Measurements from ENCODE around the gene CENPC. TPM values are rescaled to one million over a fixed set of nuclear protein-coding genes. Genes with fewer than 3 reads are reported as not detected.

The CENPC gene
- total RNA-seq, 2 experiments from 2014 or later, result 115 to 116 TPM

DNA sequence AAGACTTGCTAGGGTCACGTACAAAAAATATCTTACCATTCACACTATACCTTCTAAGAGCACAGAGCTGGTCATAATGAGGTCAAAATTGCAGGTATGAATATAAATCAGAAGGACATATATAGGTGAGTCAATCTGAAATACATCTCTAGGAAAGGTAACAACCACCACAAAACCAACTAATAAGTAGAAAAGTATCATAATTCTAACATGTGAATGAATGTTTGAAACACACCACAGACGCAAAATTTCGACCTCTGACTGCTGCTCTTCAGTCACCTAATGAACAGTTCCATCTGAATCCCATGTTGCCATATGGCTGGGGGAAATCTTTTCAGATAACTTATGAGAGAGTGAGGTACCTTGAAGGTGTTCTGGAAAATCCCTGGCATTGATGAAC, 35.3 kb upstream of the CENPC start:
- ATAC-seq (ENCODE audit: poor library complexity), result no peak
- no peaks in the 10 kb centered on the region for H3K36me3 ChIP-seq (ENCODE audit: insufficient read depth, low read length)
- TF ChIP-seq, protein P1, sequence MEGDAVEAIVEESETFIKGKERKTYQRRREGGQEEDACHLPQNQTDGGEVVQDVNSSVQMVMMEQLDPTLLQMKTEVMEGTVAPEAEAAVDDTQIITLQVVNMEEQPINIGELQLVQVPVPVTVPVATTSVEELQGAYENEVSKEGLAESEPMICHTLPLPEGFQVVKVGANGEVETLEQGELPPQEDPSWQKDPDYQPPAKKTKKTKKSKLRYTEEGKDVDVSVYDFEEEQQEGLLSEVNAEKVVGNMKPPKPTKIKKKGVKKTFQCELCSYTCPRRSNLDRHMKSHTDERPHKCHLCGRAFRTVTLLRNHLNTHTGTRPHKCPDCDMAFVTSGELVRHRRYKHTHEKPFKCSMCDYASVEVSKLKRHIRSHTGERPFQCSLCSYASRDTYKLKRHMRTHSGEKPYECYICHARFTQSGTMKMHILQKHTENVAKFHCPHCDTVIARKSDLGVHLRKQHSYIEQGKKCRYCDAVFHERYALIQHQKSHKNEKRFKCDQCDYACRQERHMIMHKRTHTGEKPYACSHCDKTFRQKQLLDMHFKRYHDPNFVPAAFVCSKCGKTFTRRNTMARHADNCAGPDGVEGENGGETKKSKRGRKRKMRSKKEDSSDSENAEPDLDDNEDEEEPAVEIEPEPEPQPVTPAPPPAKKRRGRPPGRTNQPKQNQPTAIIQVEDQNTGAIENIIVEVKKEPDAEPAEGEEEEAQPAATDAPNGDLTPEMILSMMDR (IDR thresholded peaks at IDR 0.05), result no peak
- Mint-ChIP-seq H3K4me1 (ENCODE audit: low read depth) (peaks cover 55% of the 10 kb centered on the region), H3K36me3 (ENCODE audit: low read depth) (peaks cover 3% of the 10 kb centered on the region), H3K27me3 (no peaks in the 10 kb centered on the region), H3K9me3 (no peaks in the 10 kb centered on the region), H3K4me3 (no peak overlapping the region), H3K27ac (peak overlapping the region; percentile 75)
- H3K4me3 ChIP-seq (ENCODE audit: low read length), result no peak overlapping the region
- DNase-seq, result peak in 1 of 14 experiments; percentile 13
- intact Hi-C loops (cut with DNase I, micrococcal nuclease), result loop anchor here in 1 of 2 experiments (2.0 to 5.0 kb wide), 2 partner anchors 20 to 33 kb away; partner anchors contain the start of gene CENPC
- peaks cover 16% of the 10 kb centered on the region for H3K4me1 ChIP-seq (ENCODE audit: insufficient read depth, low read length)
- H3K27me3 ChIP-seq (ENCODE audit: control insufficient read depth in 1 of 2, insufficient read depth in 2 of 2, low read length in 2 of 2), result no peaks in the 10 kb centered on the region
- H3K9me3 ChIP-seq (ENCODE audit: control insufficient read depth in 1 of 2, insufficient read depth in 1 of 2, low read length in 2 of 2), result no peaks in the 10 kb centered on the region
- H3K27ac ChIP-seq (ENCODE audit: low read depth in 1 of 2, low read length in 2 of 2), result no peak overlapping the region
- ChIA-PET POLR2A (interaction anchor here (1.3 to 2.5 kb wide), 2 partner anchors 11 to 35 kb away, joined by 6 to 21 read pairs; partner anchors contain the start of gene CENPC), CTCF (interaction anchor here (0.6 kb wide), 1 partner anchor 17 kb away, joined by 3 read pairs; no protein-coding TSS in a partner anchor)

DNA sequence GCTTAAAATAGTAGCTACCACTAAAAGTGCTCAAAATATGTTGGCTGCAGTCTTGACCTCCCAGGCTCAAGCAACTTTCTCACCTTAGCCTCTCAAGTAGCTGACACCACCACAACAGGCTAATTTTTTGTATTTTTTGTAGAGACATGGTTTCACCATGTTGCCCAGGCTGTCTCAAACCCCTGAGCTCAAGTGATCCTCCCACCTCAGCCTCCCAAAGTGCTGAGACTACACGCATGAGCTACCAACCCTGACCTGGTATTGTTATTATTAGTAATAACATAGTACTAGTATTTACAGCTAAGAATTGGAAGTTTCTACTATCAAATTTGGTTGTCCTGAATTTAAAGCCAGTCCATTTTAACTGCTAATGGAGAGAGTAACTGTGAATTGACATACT, 31.2 kb upstream of the CENPC start:
- Histone ChIP-seq H3K36me3 (ENCODE audit: insufficient read depth, low read length) (no peaks in the 10 kb centered on the region), H3K4me3 (ENCODE audit: low read length) (no peak overlapping the region), H3K4me1 (ENCODE audit: insufficient read depth, low read length) (peaks cover 8% of the 10 kb centered on the region), H3K27me3 (ENCODE audit: control insufficient read depth in 1 of 2, insufficient read depth in 2 of 2, low read length in 2 of 2) (no peaks in the 10 kb centered on the region), H3K27ac (ENCODE audit: low read depth in 1 of 2, low read length in 2 of 2) (peak overlapping the region in 1 of 2 donors; percentile 21), H3K9me3 (ENCODE audit: control insufficient read depth in 1 of 2, insufficient read depth in 1 of 2, low read length in 2 of 2) (no peaks in the 10 kb centered on the region)
- Mint-ChIP-seq H3K27me3 (no peaks in the 10 kb centered on the region), H3K4me1 (ENCODE audit: low read depth) (peaks cover 78% of the 10 kb centered on the region), H3K36me3 (ENCODE audit: low read depth) (peaks cover 3% of the 10 kb centered on the region), H3K4me3 (no peak overlapping the region), H3K27ac (peak overlapping the region; percentile 75), H3K9me3 (no peaks in the 10 kb centered on the region)
- DNase-seq, result no peak
- intact Hi-C loops (cut with DNase I, micrococcal nuclease), result no loop called here
- no peak for ATAC-seq (ENCODE audit: poor library complexity)
- CTCF ChIA-PET, result interaction anchor here (1.6 kb wide), 1 partner anchor 48 kb away, joined by 3 read pairs; no protein-coding TSS in a partner anchor
- POLR2A ChIA-PET, result interaction anchor here (0.7 to 0.9 kb wide), 2 partner anchors 13 to 32 kb away, joined by 3 read pairs; partner anchors contain the start of gene CENPC
- TF ChIP-seq, protein P1 (IDR thresholded peaks at IDR 0.05), result no peak

DNA sequence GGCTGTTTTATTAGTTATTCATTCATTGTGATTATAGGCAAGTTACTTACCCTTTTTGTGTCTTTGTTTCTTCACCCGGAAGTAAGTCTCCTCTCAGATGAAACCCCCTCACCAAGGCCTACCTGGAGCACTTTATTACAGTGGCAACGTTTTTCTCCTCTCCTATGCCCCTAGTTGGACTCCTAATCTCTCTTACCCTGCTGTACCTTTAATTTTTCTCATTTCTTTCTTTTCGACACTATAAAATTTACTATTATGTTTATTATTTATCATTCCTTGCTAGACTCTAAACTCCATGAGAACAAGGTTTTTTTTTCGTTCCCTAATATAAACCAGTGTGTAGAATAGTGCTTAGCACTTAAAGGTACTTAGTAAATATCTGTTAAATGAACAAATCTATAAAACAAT, 30.8 kb upstream of the CENPC start:
- ChIA-PET POLR2A (interaction anchor here (0.7 kb wide), 1 partner anchor 31 kb away, joined by 3 read pairs; the partner anchor contains the start of gene CENPC), CTCF (no interaction called here)
- Mint-ChIP-seq H3K27me3 (no peaks in the 10 kb centered on the region), H3K4me1 (ENCODE audit: low read depth) (peaks cover 73% of the 10 kb centered on the region), H3K9me3 (no peaks in the 10 kb centered on the region), H3K27ac (peak overlapping the region; percentile 75), H3K36me3 (ENCODE audit: low read depth) (peaks cover 3% of the 10 kb centered on the region), H3K4me3 (peak overlapping the region; percentile 45)
- intact Hi-C loops (cut with DNase I, micrococcal nuclease), result no loop called here
- H3K27ac ChIP-seq (ENCODE audit: low read depth in 1 of 2, low read length in 2 of 2), result peak overlapping the region in 1 of 2 donors; percentile 21
- TF ChIP-seq, protein P1 (IDR thresholded peaks at IDR 0.05), result no peak
- ATAC-seq (ENCODE audit: poor library complexity) (no peak), DNase-seq (no peak)
- no peaks in the 10 kb centered on the region for H3K9me3 ChIP-seq (ENCODE audit: control insufficient read depth in 1 of 2, insufficient read depth in 1 of 2, low read length in 2 of 2)
- H3K27me3 ChIP-seq (ENCODE audit: control insufficient read depth in 1 of 2, insufficient read depth in 2 of 2, low read length in 2 of 2), result no peaks in the 10 kb centered on the region
- H3K36me3 ChIP-seq (ENCODE audit: insufficient read depth, low read length), result no peaks in the 10 kb centered on the region
- no peak overlapping the region for H3K4me3 ChIP-seq (ENCODE audit: low read length)
- peaks cover 5% of the 10 kb centered on the region for H3K4me1 ChIP-seq (ENCODE audit: insufficient read depth, low read length)

All from CD4-positive, alpha-beta T cell (primary cell).